Neural progenitor cell (in vitro differentiated cells): ENCODE results near the gene S100A12. TPM values are rescaled to one million over a fixed set of nuclear protein-coding genes. Genes with fewer than 3 reads are reported as not detected.

ENCODE experiments used
- DNase-seq: peaks from one replicate; pipeline ENCODE4 v3.0.0-alpha.2; 2016; ENCODE audit warnings: low spot score
- H2AFZ ChIP-seq: fragments of 200-600 bp; sonication (generic); replicated peaks from 2 replicates; pipeline ENCODE4 v1.6.1; 2016; ENCODE audit warnings: antibody characterized with exemption
- H3F3A ChIP-seq: fragments of 200-600 bp; sonication (generic); 2 replicates; pipeline ENCODE4 v1.6.1; 2016; ENCODE audit warnings: antibody characterized with exemption, low read depth
- H3K27ac ChIP-seq: fragments of 200-600 bp; sonication (generic); 2 replicates; pipeline ENCODE4 v1.5.1; 2016; ENCODE audit warnings: mild to moderate bottlenecking
- H3K27me3 ChIP-seq: fragments of 200-600 bp; sonication (generic); 2 replicates; pipeline ENCODE4 v1.6.1; 2016; ENCODE audit warnings: mild to moderate bottlenecking, moderate library complexity
- H3K36me3 ChIP-seq: fragments of 200-600 bp; sonication (generic); 2 replicates; pipeline ENCODE4 v1.5.1; 2016
- H3K4me1 ChIP-seq: fragments of 200-600 bp; sonication (generic); 2 replicates; pipeline ENCODE4 v1.6.1; 2016; ENCODE audit warnings: mixed run types
- H3K4me2 ChIP-seq: fragments of 200-600 bp; sonication (generic); 2 replicates; pipeline ENCODE4 v1.6.1; 2016
- H3K4me3 ChIP-seq: fragments of 200-600 bp; sonication (generic); 2 replicates; pipeline ENCODE4 v1.5.1; 2016
- H3K79me2 ChIP-seq: fragments of 200-600 bp; sonication (generic); 2 replicates; pipeline ENCODE4 v1.6.1; 2016; ENCODE audit warnings: low read depth
- H3K9ac ChIP-seq: fragments of 200-600 bp; sonication (generic); 2 replicates; pipeline ENCODE4 v1.6.1; 2016
- H3K9me3 ChIP-seq: fragments of 200-600 bp; sonication (generic); 2 replicates; pipeline ENCODE4 v1.5.1; 2016; ENCODE audit warnings: low read depth
- H4K20me1 ChIP-seq: fragments of 200-600 bp; sonication (generic); 2 replicates; pipeline ENCODE4 v1.6.1; 2016; ENCODE audit warnings: low read depth
- H3K27ac Mint-ChIP-seq: 3 replicates; pipeline ENCODE4 v1.8.0; 2021; ENCODE audit warnings: mixed read lengths
- H3K27me3 Mint-ChIP-seq: 2 replicates; pipeline ENCODE4 v1.8.0; 2022; ENCODE audit warnings: low read depth, mild to moderate bottlenecking, inconsistent platforms, moderate library complexity, mixed read lengths; ENCODE audit not compliant: insufficient read depth
- H3K36me3 Mint-ChIP-seq: 3 replicates; pipeline ENCODE4 v1.8.0; 2021; ENCODE audit warnings: mixed read lengths
- H3K4me1 Mint-ChIP-seq: 3 replicates; pipeline ENCODE4 v1.8.0; 2021; ENCODE audit warnings: mixed read lengths
- H3K4me3 Mint-ChIP-seq: 3 replicates; pipeline ENCODE4 v1.8.0; 2021; ENCODE audit warnings: mild to moderate bottlenecking, moderate library complexity, mixed read lengths
- H3K9me3 Mint-ChIP-seq: 3 replicates; pipeline ENCODE4 v1.8.0; 2020; ENCODE audit warnings: mixed read lengths
- CTCF ChIP-seq: fragments of 200-600 bp; sonication (generic); IDR thresholded peaks from 2 replicates; pipeline ENCODE4 v1.5.1; 2017; ENCODE audit warnings: antibody characterized with exemption, mild to moderate bottlenecking
- EZH2 ChIP-seq: fragments of 200-600 bp; sonication (generic); IDR thresholded peaks from 2 replicates; pipeline ENCODE4 v1.6.1; 2017; ENCODE audit warnings: antibody characterized with exemption, mild to moderate bottlenecking, moderate library complexity
- EZH2phosphoT487 ChIP-seq: fragments of 200-600 bp; sonication (generic); IDR thresholded peaks from 2 replicates; pipeline ENCODE4 v1.6.1; 2017; ENCODE audit warnings: antibody characterized with exemption
- total RNA-seq: library from RNA; depleted of rRNA; stranded (reverse); fragments of >200 nt; gene quantifications from 2 replicates; pipeline ENCODE4 v1.2.3, GENCODE V29; 2015; ENCODE audit warnings: low replicate concordance

The S100A12 gene
- total RNA-seq, 1 donor from 2014 or later, result not detected

GRCh38 chr1:153387785-153388184, 12.4 kb upstream of the S100A12 start:
- no peaks in the 10 kb centered on the region for H3K36me3 ChIP-seq
- no peak for DNase-seq
- no peaks in the 10 kb centered on the region for H3K4me1 ChIP-seq
- Mint-ChIP-seq H3K36me3 (no peaks in the 10 kb centered on the region), H3K27ac (no peak overlapping the region), H3K4me1 (no peaks in the 10 kb centered on the region), H3K9me3 (no peaks in the 10 kb centered on the region), H3K4me3 (no peak overlapping the region), H3K27me3 (peaks cover 2% of the 10 kb centered on the region)
- no peak overlapping the region for H2AFZ ChIP-seq
- H3K4me3 ChIP-seq, result no peak overlapping the region
- H3K4me2 ChIP-seq, result no peak overlapping the region
- H3F3A ChIP-seq, result no peaks in the 10 kb centered on the region
- H3K27ac ChIP-seq, result no peak overlapping the region
- H4K20me1 ChIP-seq, result no peaks in the 10 kb centered on the region
- no peaks in the 10 kb centered on the region for H3K9me3 ChIP-seq
- no peaks in the 10 kb centered on the region for H3K79me2 ChIP-seq
- no peak overlapping the region for H3K9ac ChIP-seq
- H3K27me3 ChIP-seq, result no peaks in the 10 kb centered on the region
- TF ChIP-seq EZH2phosphoT487 (no peak), CTCF (no peak), EZH2 (no peak)

- H3K4me3 Mint-ChIP-seq, result no peak overlapping the region
- H3K9ac ChIP-seq, result no peak overlapping the region
- no peaks in the 10 kb centered on the region for H3F3A ChIP-seq
- H2AFZ ChIP-seq, result no peak overlapping the region
- no peak overlapping the region for H3K4me3 ChIP-seq
- DNase-seq, result no peak
- no peaks in the 10 kb centered on the region for H3K4me1 Mint-ChIP-seq
- H3K79me2 ChIP-seq, result no peaks in the 10 kb centered on the region
- no peaks in the 10 kb centered on the region for H3K27me3 ChIP-seq
- H3K4me2 ChIP-seq, result no peak overlapping the region
- no peak overlapping the region for H3K27ac Mint-ChIP-seq
- H3K27ac ChIP-seq, result no peak overlapping the region
- H3K36me3 ChIP-seq, result no peaks in the 10 kb centered on the region
- H3K9me3 ChIP-seq, result no peaks in the 10 kb centered on the region
- no peaks in the 10 kb centered on the region for H3K9me3 Mint-ChIP-seq
- no peaks in the 10 kb centered on the region for H3K36me3 Mint-ChIP-seq
- no peaks in the 10 kb centered on the region for H4K20me1 ChIP-seq
- TF ChIP-seq EZH2phosphoT487, result no peak
- TF ChIP-seq EZH2, result no peak
- TF ChIP-seq CTCF, result no peak
- H3K4me1 ChIP-seq, result no peaks in the 10 kb centered on the region
- H3K27me3 Mint-ChIP-seq, result peaks cover 2% of the 10 kb centered on the region
Observed at GRCh38 chr1:153387001-153387400, 11.6 kb upstream of the S100A12 start.

- H3K4me3 ChIP-seq, result no peak overlapping the region
Observed at GRCh38 chr1:153386500-153386901, 11.1 kb upstream of the S100A12 start.

More at GRCh38 chr1:153386500-153386901, 11.1 kb upstream of the S100A12 start:
- Histone ChIP-seq H3F3A (no peaks in the 10 kb centered on the region), H4K20me1 (no peaks in the 10 kb centered on the region), H3K9me3 (no peaks in the 10 kb centered on the region), H2AFZ (no peak overlapping the region), H3K9ac (no peak overlapping the region), H3K27me3 (no peaks in the 10 kb centered on the region), H3K4me1 (no peaks in the 10 kb centered on the region), H3K79me2 (no peaks in the 10 kb centered on the region), H3K4me2 (no peak overlapping the region), H3K27ac (no peak overlapping the region), H3K36me3 (no peaks in the 10 kb centered on the region)
- Mint-ChIP-seq H3K27ac (no peak overlapping the region), H3K36me3 (no peaks in the 10 kb centered on the region), H3K27me3 (peaks cover 2% of the 10 kb centered on the region), H3K4me1 (no peaks in the 10 kb centered on the region), H3K9me3 (peaks cover 2% of the 10 kb centered on the region), H3K4me3 (no peak overlapping the region)
- no peak for TF ChIP-seq EZH2phosphoT487
- TF ChIP-seq CTCF, result no peak
- no peak for TF ChIP-seq EZH2
- no peak for DNase-seq
